HepG2 (cell line): Measurements from ENCODE around the gene SYNE1. TPM values are rescaled to one million over a fixed set of nuclear protein-coding genes. Genes with fewer than 3 reads are reported as not detected.

ENCODE experiments used
- EP300 ChIP-seq, 3 experiments: sonication (generic) in 1 of 3; formaldehyde crosslinking in 1 of 3; IDR thresholded peaks; 2 replicates each; pipeline versions ENCODE4 v1.5.1 to v1.6.1; 2011 to 2020; ENCODE audit warnings: low read depth in 2 of 3, low read length in 2 of 3, borderline replicate concordance in 1 of 3, improper control_type of control experiment in 1 of 3, mild to moderate bottlenecking in 1 of 3, missing genetic modification reagents in 1 of 3, moderate library complexity in 1 of 3
- FOXA3 ChIP-seq: IDR thresholded peaks from 2 replicates; pipeline ENCODE4 v1.6.1; 2016; ENCODE audit warnings: missing genetic modification reagents, missing compliant biosample characterization
- FOXK1 ChIP-seq: sonication (generic); formaldehyde crosslinking; IDR thresholded peaks from 2 replicates; pipeline ENCODE4 v1.4.0; 2020; ENCODE audit warnings: low read depth, missing genetic modification reagents, borderline replicate concordance
- HOXA7 ChIP-seq: sonication (generic); formaldehyde crosslinking; IDR thresholded peaks from 2 replicates; pipeline ENCODE4 v1.8.1; 2022; ENCODE audit warnings: mild to moderate bottlenecking, missing genetic modification reagents, moderate library complexity
- JARID2 ChIP-seq: sonication (generic); formaldehyde crosslinking; IDR thresholded peaks from 2 replicates; pipeline ENCODE4 v1.8.1; 2023; ENCODE audit warnings: missing genetic modification reagents, inconsistent platforms; ENCODE audit not compliant: insufficient replicate concordance
- MED13 ChIP-seq: sonication (generic); formaldehyde crosslinking; IDR thresholded peaks from 2 replicates; pipeline ENCODE4 v1.5.0; 2020; ENCODE audit warnings: missing genetic modification reagents
- NFE2L2 ChIP-seq: fragments of 150-350 bp; IDR thresholded peaks from 2 replicates; pipeline ENCODE4 v1.6.1; 2014; ENCODE audit warnings: low read length
- NFRKB ChIP-seq: fragments of 450-650 bp; IDR thresholded peaks from 2 replicates; pipeline ENCODE4 v1.6.1; 2017
- NFYB ChIP-seq: sonication (generic); formaldehyde crosslinking; IDR thresholded peaks from 2 replicates; pipeline ENCODE4 v1.4.0; 2020; ENCODE audit warnings: missing genetic modification reagents
- PAF1 ChIP-seq: IDR thresholded peaks from 2 replicates; pipeline ENCODE4 v1.6.1; 2016; ENCODE audit warnings: missing genetic modification reagents, missing compliant biosample characterization
- POLR2G ChIP-seq: fragments of 200-400 bp; formaldehyde crosslinking; IDR thresholded peaks from 2 replicates; pipeline ENCODE4 v1.6.1; 2018; ENCODE audit warnings: mild to moderate bottlenecking, low read depth, low read length, moderate library complexity
- RAD21 ChIP-seq: fragments of 450-650 bp; formaldehyde crosslinking; IDR thresholded peaks from 2 replicates; pipeline ENCODE4 v1.5.0; 2020; ENCODE audit warnings: mild to moderate bottlenecking
- RCOR2 ChIP-seq: IDR thresholded peaks from 2 replicates; pipeline ENCODE4 v1.6.1; 2016; ENCODE audit warnings: missing biosample characterization, missing genetic modification reagents
- RFX5 ChIP-seq: IDR thresholded peaks from 2 replicates; pipeline ENCODE4 v1.6.1; 2011; ENCODE audit warnings: low read depth, low read length, improper control_type of control experiment
- RORA ChIP-seq: sonication (generic); formaldehyde crosslinking; IDR thresholded peaks from 2 replicates; pipeline ENCODE4 v1.5.0; 2020; ENCODE audit warnings: mild to moderate bottlenecking, missing genetic modification reagents, moderate library complexity
- SOX5 ChIP-seq: IDR thresholded peaks from 2 replicates; pipeline ENCODE4 v1.6.1; 2016; ENCODE audit warnings: borderline replicate concordance
- SOX6 ChIP-seq, 2 experiments: fragments of 450-650 bp in 1 of 2; sonication (generic) in 1 of 2; formaldehyde crosslinking in 1 of 2; IDR thresholded peaks; 2 replicates each; pipeline versions ENCODE4 v1.4.0 to v1.6.1; 2017 to 2020; ENCODE audit warnings: antibody characterized with exemption in 1 of 2, mild to moderate bottlenecking in 1 of 2, missing genetic modification reagents in 1 of 2
- TAF1 ChIP-seq: sonication (generic); formaldehyde crosslinking; IDR thresholded peaks from 2 replicates; pipeline ENCODE4 v1.4.0; 2020; ENCODE audit warnings: missing genetic modification reagents
- ZNF317 ChIP-seq: sonication (generic); formaldehyde crosslinking; IDR thresholded peaks from 2 replicates; pipeline ENCODE4 v1.5.0; 2020; ENCODE audit warnings: mild to moderate bottlenecking, missing genetic modification reagents
- ZNF350 ChIP-seq: sonication (generic); formaldehyde crosslinking; IDR thresholded peaks from 2 replicates; pipeline ENCODE4 v1.4.0; 2020; ENCODE audit warnings: mild to moderate bottlenecking, low read depth, missing genetic modification reagents, borderline replicate concordance
- ZNF496 ChIP-seq: sonication (generic); formaldehyde crosslinking; IDR thresholded peaks from 2 replicates; pipeline ENCODE4 v1.8.1; 2023; ENCODE audit warnings: mild to moderate bottlenecking, moderate library complexity, missing genetic modification reagents; ENCODE audit not compliant: insufficient replicate concordance
- ZNF580 ChIP-seq: IDR thresholded peaks from 2 replicates; pipeline ENCODE4 v1.6.1; 2016; ENCODE audit warnings: low read depth, borderline replicate concordance
- ZNF605 ChIP-seq: sonication (generic); formaldehyde crosslinking; IDR thresholded peaks from 2 replicates; pipeline ENCODE4 v1.8.0; 2022; ENCODE audit warnings: mild to moderate bottlenecking, missing genetic modification reagents
- ZNF788 ChIP-seq: sonication (generic); formaldehyde crosslinking; IDR thresholded peaks from 2 replicates; pipeline ENCODE4 v1.5.0; 2020; ENCODE audit warnings: mild to moderate bottlenecking, missing genetic modification reagents, borderline replicate concordance
- ZNF83 ChIP-seq: sonication (generic); formaldehyde crosslinking; IDR thresholded peaks from 2 replicates; pipeline ENCODE4 v1.4.0; 2020; ENCODE audit warnings: missing genetic modification reagents, mild to moderate bottlenecking, borderline replicate concordance
- polyA plus RNA-seq, 8 experiments: library from polyadenylated mRNA; depleted of rRNA in 3 of 8; stranded (reverse) in 7 of 8; unstranded in 1 of 8; fragments of >200 nt; fragmentation: Illumina TruSeq in 4 of 8; extraction: Trizol in 4 of 8; gene quantifications; 2 replicates each; pipeline versions ENCODE4 v1.2.1 to v1.2.3, GENCODE V29; 2011 to 2016; ENCODE audit warnings: low read depth in 4 of 8, missing spikeins in 1 of 8, mixed read lengths in 1 of 8; ENCODE audit not compliant: insufficient read depth in 1 of 8
- total RNA-seq, 5 experiments: library from RNA; depleted of rRNA; stranded (reverse); fragments of >200 nt; fragmentation: Illumina TruSeq; extraction: Trizol; gene quantifications; 2 replicates each; pipeline ENCODE4 v1.2.3, GENCODE V29; 2016; ENCODE audit warnings: low read depth in 1 of 5
- TF ChIP-seq, protein P1 (sequence below): sonication (generic); formaldehyde crosslinking; IDR thresholded peaks from 2 replicates; pipeline ENCODE4 v1.5.1; 2020; ENCODE audit warnings: mild to moderate bottlenecking, moderate library complexity, missing genetic modification reagents
- TF ChIP-seq, protein P2 (sequence below): sonication (generic); formaldehyde crosslinking; IDR thresholded peaks from 2 replicates; pipeline ENCODE4 v1.8.1; 2023; ENCODE audit warnings: missing genetic modification reagents, inconsistent platforms, borderline replicate concordance
- TF ChIP-seq, protein P3 (sequence below): sonication (generic); formaldehyde crosslinking; IDR thresholded peaks from 2 replicates; pipeline ENCODE4 v1.8.0; 2022; ENCODE audit warnings: mild to moderate bottlenecking, missing genetic modification reagents, moderate library complexity

SYNE1 gene
- total and polyA plus RNA-seq, 2 of the 13 experiments (the other 11 are each of a cell fraction or from before 2014, with no cell fraction given) = 5.5 to 15.9 TPM

GRCh38 chr6:152457949-152458624 is 179.1 kb downstream of the SYNE1 start (continued):
- TF ChIP-seq FOXK1 = peak; percentile 30; the same call in 1 of the 2 replicates
- TF ChIP-seq, protein P1, sequence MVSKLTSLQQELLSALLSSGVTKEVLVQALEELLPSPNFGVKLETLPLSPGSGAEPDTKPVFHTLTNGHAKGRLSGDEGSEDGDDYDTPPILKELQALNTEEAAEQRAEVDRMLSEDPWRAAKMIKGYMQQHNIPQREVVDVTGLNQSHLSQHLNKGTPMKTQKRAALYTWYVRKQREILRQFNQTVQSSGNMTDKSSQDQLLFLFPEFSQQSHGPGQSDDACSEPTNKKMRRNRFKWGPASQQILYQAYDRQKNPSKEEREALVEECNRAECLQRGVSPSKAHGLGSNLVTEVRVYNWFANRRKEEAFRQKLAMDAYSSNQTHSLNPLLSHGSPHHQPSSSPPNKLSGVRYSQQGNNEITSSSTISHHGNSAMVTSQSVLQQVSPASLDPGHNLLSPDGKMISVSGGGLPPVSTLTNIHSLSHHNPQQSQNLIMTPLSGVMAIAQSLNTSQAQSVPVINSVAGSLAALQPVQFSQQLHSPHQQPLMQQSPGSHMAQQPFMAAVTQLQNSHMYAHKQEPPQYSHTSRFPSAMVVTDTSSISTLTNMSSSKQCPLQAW = no peak
- no peak for TF ChIP-seq TAF1
- TF ChIP-seq, protein P2, sequence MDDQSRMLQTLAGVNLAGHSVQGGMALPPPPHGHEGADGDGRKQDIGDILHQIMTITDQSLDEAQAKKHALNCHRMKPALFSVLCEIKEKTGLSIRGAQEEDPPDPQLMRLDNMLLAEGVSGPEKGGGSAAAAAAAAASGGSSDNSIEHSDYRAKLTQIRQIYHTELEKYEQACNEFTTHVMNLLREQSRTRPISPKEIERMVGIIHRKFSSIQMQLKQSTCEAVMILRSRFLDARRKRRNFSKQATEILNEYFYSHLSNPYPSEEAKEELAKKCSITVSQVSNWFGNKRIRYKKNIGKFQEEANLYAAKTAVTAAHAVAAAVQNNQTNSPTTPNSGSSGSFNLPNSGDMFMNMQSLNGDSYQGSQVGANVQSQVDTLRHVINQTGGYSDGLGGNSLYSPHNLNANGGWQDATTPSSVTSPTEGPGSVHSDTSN = no peak
- no peak for TF ChIP-seq RFX5
- no peak for TF ChIP-seq RCOR2
- TF ChIP-seq RORA = no peak
- TF ChIP-seq EP300 (IDR thresholded peaks at IDR 0.05; ENCODE audit: low read depth in 2 of 2, low read length in 2 of 2) = no peak
- no peak for TF ChIP-seq EP300 (CRISPR knock-in tag; IDR thresholded peaks at IDR 0.05; ENCODE audit: borderline replicate concordance)
- no peak for TF ChIP-seq SOX6 (IDR thresholded peaks at IDR 0.05)
- TF ChIP-seq SOX6 (CRISPR knock-in tag; IDR thresholded peaks at IDR 0.05) = peak; percentile 46; the same call in 1 of the 2 replicates
- TF ChIP-seq, protein P3, sequence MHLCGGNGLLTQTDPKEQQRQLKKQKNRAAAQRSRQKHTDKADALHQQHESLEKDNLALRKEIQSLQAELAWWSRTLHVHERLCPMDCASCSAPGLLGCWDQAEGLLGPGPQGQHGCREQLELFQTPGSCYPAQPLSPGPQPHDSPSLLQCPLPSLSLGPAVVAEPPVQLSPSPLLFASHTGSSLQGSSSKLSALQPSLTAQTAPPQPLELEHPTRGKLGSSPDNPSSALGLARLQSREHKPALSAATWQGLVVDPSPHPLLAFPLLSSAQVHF = no peak
- TF ChIP-seq ZNF350 (CRISPR knock-in tag) = no peak
- TF ChIP-seq ZNF580 (CRISPR knock-in tag) = no peak
- no peak for TF ChIP-seq RAD21 (CRISPR knock-in tag)
- 0 out of 2 replicates have a peak, but pooled peaks have one; percentile 37 for TF ChIP-seq FOXA3
- TF ChIP-seq POLR2G = no peak
- no peak for TF ChIP-seq NFYB
- no peak for TF ChIP-seq ZNF788 (CRISPR knock-in tag)
- TF ChIP-seq ZNF496 (CRISPR knock-in tag) = no peak
- no peak for TF ChIP-seq NFE2L2
- TF ChIP-seq SOX5 (CRISPR knock-in tag) = peak; percentile 52; the same call in 1 of the 2 replicates
- no peak for TF ChIP-seq ZNF317
- no peak for TF ChIP-seq MED13
- TF ChIP-seq ZNF605 (CRISPR knock-in tag) = no peak
- no peak for TF ChIP-seq PAF1 (CRISPR knock-in tag)
- no peak for TF ChIP-seq HOXA7
- no peak for TF ChIP-seq ZNF83
- TF ChIP-seq JARID2 (CRISPR knock-in tag) = no peak
- no peak for TF ChIP-seq NFRKB
